K562 (cell line): ENCODE measurements around the gene ARHGAP10. TPM values are rescaled to one million over a fixed set of nuclear protein-coding genes. Genes with fewer than 3 reads are reported as not detected.

Source experiments
- ATAC-seq: fragments of 200-7000 bp; cut with Tn5 transposase; 3 replicates; pipeline ENCODE4 v1.9.1; 2020; ENCODE audit warnings: moderate library complexity
- BruUV-seq: library from RNA; stranded (reverse); fragments of 400-500 nt; replicated peaks from 2 replicates; lab custom pipeline; 2021; lab: Mats Ljungman, UMichigan
- CTCF ChIA-PET: fragments of 300-600 bp; formaldehyde crosslinking; extraction: SDS; loops from one replicate; lab custom pipeline; 2021; ENCODE audit warnings: low intra/inter-chr PET ratio; lab: Yijun Ruan, JAX
- POLR2A ChIA-PET: fragments of 300-600, 350-650 bp; sonication (Branson Sonifier 250); formaldehyde crosslinking; extraction: SDS; loops from one replicate; lab custom pipeline; 2021; ENCODE audit warnings: antibody characterized with exemption, inconsistent platforms; lab: Yijun Ruan, JAX
- DNase-seq, 4 experiments: peaks; one replicate each; pipeline versions ENCODE4 v3.0.0 to v3.0.0-alpha.2; 2011 to 2018; ENCODE audit warnings: low spot score in 3 of 4, mixed read lengths in 3 of 4; ENCODE audit errors: extremely low read depth in 1 of 4
- FAIRE-seq: peaks from 2 replicates; lab custom pipeline; 2011; peaks lifted over from hg19 to GRCh38; lab: Jason Lieb, UNC
- H2AFZ ChIP-seq: 2 replicates; pipeline ENCODE4 v1.6.0; 2011; ENCODE audit warnings: low read depth, low read length, control low read depth, inconsistent platforms
- H3K27ac ChIP-seq: fragments of 200-600 bp; 3 replicates; pipeline ENCODE4 v1.8.0; 2011; ENCODE audit warnings: low read depth, mild to moderate bottlenecking, control low read depth, inconsistent platforms, low read length, moderate library complexity, mixed read lengths; ENCODE audit errors: extremely low read depth
- H3K27me3 ChIP-seq, 2 experiments: fragments of 300-600 bp in 1 of 2; 2 replicates in 1 of 2; 3 replicates in 1 of 2; pipeline versions ENCODE4 v1.6.0 to v1.8.0; 2011; ENCODE audit warnings: inconsistent platforms in 2 of 2, low read length in 2 of 2, mild to moderate bottlenecking in 1 of 2, mixed read lengths in 1 of 2, moderate library complexity in 1 of 2; ENCODE audit not compliant: control insufficient read depth in 2 of 2, insufficient read depth in 2 of 2
- H3K36me3 ChIP-seq: fragments of 300-600 bp; 3 replicates; pipeline ENCODE4 v1.8.0; 2011; ENCODE audit warnings: mild to moderate bottlenecking, low read length, inconsistent platforms; ENCODE audit not compliant: control insufficient read depth, insufficient read depth
- H3K4me1 ChIP-seq, 2 experiments: fragments of 200-600 bp in 1 of 2; replicated peaks in 1 of 2; 2 replicates in 1 of 2; 3 replicates in 1 of 2; pipeline versions ENCODE4 v1.5.1 to v1.8.0; 2011; ENCODE audit warnings: inconsistent platforms in 2 of 2, low read length in 2 of 2, mild to moderate bottlenecking in 1 of 2, mixed read lengths in 1 of 2, moderate library complexity in 1 of 2; ENCODE audit not compliant: control insufficient read depth in 2 of 2, insufficient read depth in 2 of 2
- H3K4me2 ChIP-seq: 2 replicates; pipeline ENCODE4 v1.6.1; 2011; ENCODE audit warnings: low read length, control low read depth, inconsistent platforms, mixed read lengths; ENCODE audit not compliant: insufficient read depth
- H3K4me3 ChIP-seq: fragments of 200-600 bp; sonication (generic), shearing (Covaris generic); 2 replicates; pipeline ENCODE4 v1.5.1; 2016; ENCODE audit warnings: control low read depth, inconsistent platforms
- H3K79me2 ChIP-seq: fragments of 200-600 bp; 3 replicates; pipeline ENCODE4 v1.8.0; 2011; ENCODE audit warnings: low read length, inconsistent platforms; ENCODE audit not compliant: control insufficient read depth, insufficient read depth
- H3K9ac ChIP-seq, 2 experiments: 2 replicates each; pipeline versions ENCODE4 v1.6.0 to v1.6.1; 2011; ENCODE audit warnings: low read depth in 2 of 2, low read length in 2 of 2, control low read depth in 1 of 2, inconsistent platforms in 1 of 2, mild to moderate bottlenecking in 1 of 2, mixed read lengths in 1 of 2; ENCODE audit not compliant: insufficient read depth in 1 of 2
- H3K9me1 ChIP-seq: one replicate; pipeline ENCODE4 v1.6.0; 2011; ENCODE audit warnings: inconsistent platforms, mild to moderate bottlenecking, low read length, moderate library complexity; ENCODE audit not compliant: control insufficient read depth, insufficient read depth
- H3K9me3 ChIP-seq: replicated peaks from 2 replicates; pipeline ENCODE4 v1.5.1; 2011; ENCODE audit warnings: low read depth, low read length, inconsistent platforms; ENCODE audit not compliant: control insufficient read depth, insufficient read depth
- H4K20me1 ChIP-seq: replicated peaks from 2 replicates; pipeline ENCODE4 v1.6.1; 2011; ENCODE audit warnings: low read length, inconsistent platforms, mixed read lengths; ENCODE audit not compliant: control insufficient read depth, insufficient read depth
- BHLHE40 ChIP-seq: IDR thresholded peaks from 2 replicates; pipeline ENCODE4 v1.6.1; 2011; ENCODE audit warnings: low read length, improper control_type of control experiment
- CBX2 ChIP-seq: fragments of 200-600 bp; sonication (generic); IDR thresholded peaks from one replicate; pipeline ENCODE4 v1.6.1; 2012; ENCODE audit warnings: mild to moderate bottlenecking, low read length, inconsistent platforms; ENCODE audit not compliant: insufficient read depth, poor library complexity, severe bottlenecking
- CCNT2 ChIP-seq: IDR thresholded peaks from 2 replicates; pipeline ENCODE4 v1.6.1; 2011; ENCODE audit warnings: borderline replicate concordance, low read depth, mild to moderate bottlenecking, moderate library complexity, mixed read lengths, low read length; ENCODE audit not compliant: insufficient read length; ENCODE audit errors: extremely low read depth
- FOXA3 ChIP-seq, 2 experiments: fragments of 450-650 bp in 1 of 2; sonication (generic) in 1 of 2; formaldehyde crosslinking; IDR thresholded peaks in 1 of 2; conservative IDR thresholded peaks in 1 of 2; 2 replicates each; pipeline versions ENCODE4 v1.4.0 to v1.8.0; 2020 to 2022; ENCODE audit warnings: mild to moderate bottlenecking in 2 of 2, missing genetic modification reagents in 1 of 2
- HDAC2 ChIP-seq: fragments of 450-650 bp; IDR thresholded peaks from 2 replicates; pipeline ENCODE4 v1.6.1; 2016; ENCODE audit warnings: mild to moderate bottlenecking
- HMG20B ChIP-seq: fragments of 250-450 bp; sonication (Bioruptor Pico); IDR thresholded peaks from 2 replicates; pipeline ENCODE4 v1.5.0; 2021; ENCODE audit warnings: mild to moderate bottlenecking
- NCOA1 ChIP-seq: fragments of 450-650 bp; IDR thresholded peaks from 2 replicates; pipeline ENCODE4 v1.6.1; 2016; ENCODE audit warnings: low read depth
- NFE2L1 ChIP-seq: fragments of 450-650 bp; IDR thresholded peaks from 2 replicates; pipeline ENCODE4 v1.6.1; 2016; ENCODE audit warnings: missing genetic modification characterization, low read depth, mild to moderate bottlenecking, missing compliant biosample characterization, moderate library complexity, borderline replicate concordance
- POLR2AphosphoS5 ChIP-seq: IDR thresholded peaks from 2 replicates; pipeline ENCODE4 v1.6.1; 2011; ENCODE audit warnings: mild to moderate bottlenecking, low read depth, low read length, moderate library complexity; ENCODE audit not compliant: control insufficient read depth, insufficient read depth
- POLR2B ChIP-seq: fragments of 450-650 bp; IDR thresholded peaks from 2 replicates; pipeline ENCODE4 v1.6.1; 2018; ENCODE audit warnings: low read depth; ENCODE audit not compliant: partially characterized antibody
- POU5F1 ChIP-seq: fragments of 150-350 bp; IDR thresholded peaks from 2 replicates; pipeline ENCODE4 v1.6.1; 2014; ENCODE audit warnings: borderline replicate concordance, low read length, low read depth, mild to moderate bottlenecking; ENCODE audit not compliant: partially characterized antibody
- SNIP1 ChIP-seq: fragments of 450-650 bp; IDR thresholded peaks from 2 replicates; pipeline ENCODE4 v1.7.1; 2017; ENCODE audit warnings: low read depth, mild to moderate bottlenecking
- U2AF1 ChIP-seq: fragments of 200-400 bp; formaldehyde crosslinking; optimal IDR thresholded peaks from 2 replicates; pipeline ENCODE3; 2017; ENCODE audit warnings: mild to moderate bottlenecking, low read depth, low read length, moderate library complexity
- ZC3H11A ChIP-seq: IDR thresholded peaks from 2 replicates; pipeline ENCODE4 v1.6.1; 2012; ENCODE audit warnings: low read depth, low read length, improper control_type of control experiment
- ZNF140 ChIP-seq: fragments of 250-450 bp; sonication (Bioruptor Pico); IDR thresholded peaks from 2 replicates; pipeline ENCODE4 v1.8.0; 2021; ENCODE audit warnings: moderate library complexity, mild to moderate bottlenecking, inconsistent platforms
- ZNF23 ChIP-seq: fragments of 250-450 bp; sonication (Bioruptor Pico); IDR thresholded peaks from 2 replicates; pipeline ENCODE4 v1.4.0; 2020; ENCODE audit warnings: mild to moderate bottlenecking
- WGBS: fragments of 100-300 bp; shearing (Covaris generic); methylation state at CpG from one replicate; pipeline ENCODE4 v1.1.6; 2016; ENCODE audit warnings: low coverage, mixed read lengths; ENCODE audit not compliant: insufficient coverage; ENCODE audit errors: missing lambda C conversion rate; 5-methylcytosine and 5-hydroxymethylcytosine counted together
- in situ Hi-C: fragments of 300-500 bp; cut with MboI; formaldehyde crosslinking; loops from 4 replicates; pipeline ENCODE4 v1.15.0; 2018; ENCODE audit warnings: inconsistent platforms, mixed read lengths
- intact Hi-C: fragments of 100-400 bp; cut with micrococcal nuclease; formaldehyde crosslinking; loops from 2 replicates; pipeline ENCODE4 v1.14.2; 2022
- polyA plus RNA-seq, 8 experiments: library from polyadenylated mRNA; depleted of rRNA in 4 of 8; stranded (reverse) in 5 of 8; unstranded in 3 of 8; fragments of >200 nt; fragmentation: Nextera tagmentation in 2 of 8; fragmentation: Illumina TruSeq in 1 of 8; extraction: Ambion mirVana in 2 of 8; extraction: Trizol in 1 of 8; gene quantifications; 2 replicates each; pipeline versions ENCODE4 v1.2.1 to v1.2.3, GENCODE V29; 2011 to 2014; ENCODE audit warnings: inconsistent platforms in 1 of 8, missing spikeins in 1 of 8
- total RNA-seq, 7 experiments: library from RNA; depleted of rRNA in 6 of 7; stranded (reverse); fragments of >200 nt in 6 of 7; fragmentation: Illumina TruSeq in 2 of 7; extraction: Trizol in 2 of 7; gene quantifications; 2 replicates each; pipeline versions ENCODE4 v1.2.1 to v1.2.3, GENCODE V29; 2011 to 2021; ENCODE audit warnings: low replicate concordance in 1 of 7
- TF ChIP-seq, protein P1 (sequence below): fragments of 250-450 bp; sonication (Bioruptor Pico); IDR thresholded peaks from 2 replicates; pipeline ENCODE4 v1.8.0; 2022; ENCODE audit warnings: inconsistent platforms
- TF ChIP-seq, protein P2 (sequence below): fragments of 450-650 bp; IDR thresholded peaks from 2 replicates; pipeline ENCODE4 v1.6.1; 2014; ENCODE audit warnings: low read depth, mild to moderate bottlenecking, moderate library complexity, borderline replicate concordance
- TF ChIP-seq, protein P3 (sequence below): sonication (generic); IDR thresholded peaks from 2 replicates; pipeline ENCODE4 v1.6.1; 2016

The ARHGAP10 gene
- total and polyA plus RNA-seq, 9 of the 15 experiments (the other 6 are each of a cell fraction or from before 2014, with no cell fraction given) = 0.03 to 0.22 (median 0.06) TPM; not detected in 3

DNA sequence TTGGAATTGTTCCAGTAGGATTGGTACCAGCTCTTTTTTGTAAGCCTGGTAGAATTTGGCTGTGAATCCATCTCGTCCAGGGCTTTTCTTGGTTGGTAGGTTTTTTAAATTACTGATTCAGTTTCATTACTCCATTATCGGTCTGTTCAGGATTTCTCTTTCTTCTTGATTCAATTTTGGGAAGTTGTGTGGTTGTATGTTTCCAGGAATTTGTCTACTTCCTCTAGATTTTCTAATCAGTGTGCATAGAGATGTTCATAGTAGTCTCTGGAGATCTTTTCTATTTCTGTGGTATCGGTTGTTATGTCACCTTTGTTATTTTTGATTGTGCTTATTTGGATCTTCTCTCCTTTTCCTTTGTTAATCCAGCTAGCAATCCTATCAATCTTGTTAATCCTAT, 248.7 kb downstream of the ARHGAP10 start (continued):
- TF ChIP-seq FOXA3 (CRISPR knock-in tag; conservative IDR thresholded peaks at IDR 0.05 in 1 of 2, IDR thresholded peaks at IDR 0.05 in 1 of 2) = no peak
- no peak for TF ChIP-seq NCOA1
- no peak for TF ChIP-seq CBX2
- no peak for TF ChIP-seq HMG20B (CRISPR knock-in tag)
- TF ChIP-seq U2AF1 = no peak
- no peak for TF ChIP-seq ZC3H11A
- no peak for TF ChIP-seq HDAC2
- no peak for TF ChIP-seq CCNT2
- no peak for TF ChIP-seq POLR2AphosphoS5
- TF ChIP-seq POLR2B = no peak

DNA sequence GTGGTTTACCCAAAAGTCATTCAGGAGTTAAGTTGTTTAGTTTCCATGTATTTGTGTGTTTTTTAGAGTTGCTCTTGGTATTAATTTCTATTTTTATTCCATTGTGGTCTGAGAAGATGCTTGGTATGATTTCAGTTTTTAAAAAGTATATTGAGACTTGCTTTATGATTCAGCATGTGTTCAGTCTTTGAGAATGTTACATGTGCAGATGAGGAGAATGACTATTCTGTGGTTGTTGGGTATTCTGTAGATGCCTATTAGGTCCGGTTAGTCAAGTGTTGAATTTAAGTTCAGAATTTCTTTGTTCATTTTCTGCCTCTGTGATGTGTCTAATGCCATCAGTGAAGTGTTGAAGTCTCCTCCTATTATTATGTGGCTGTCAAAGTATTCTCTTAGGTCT, 249.4 kb downstream of the ARHGAP10 start:
- POLR2A ChIA-PET = no interaction called here
- CTCF ChIA-PET = no interaction called here
- Histone ChIP-seq H4K20me1 (no peaks in the 10 kb centered on the region), H2AFZ (no peak overlapping the region), H3K79me2 (no peaks in the 10 kb centered on the region), H3K9me3 (no peaks in the 10 kb centered on the region), H3K36me3 (no peaks in the 10 kb centered on the region), H3K4me3 (no peak overlapping the region), H3K27me3 (no peaks in the 10 kb centered on the region), H3K4me1 (no peaks in the 10 kb centered on the region), H3K27ac (no peak overlapping the region), H3K9ac (no peak overlapping the region), H3K9me1 (no peaks in the 10 kb centered on the region), H3K4me2 (no peak overlapping the region)
- DNase-seq (no peak), ATAC-seq (no peak), FAIRE-seq (no peak)
- intact Hi-C loops (loop anchor here (5.0 kb wide), 2 partner anchors 1281 to 1916 kb away; no protein-coding TSS in a partner anchor), in situ Hi-C loops (no loop called here)
- no TSS peak for BruUV-seq
- WGBS = 0% methylated on average over 1 of the region's 1 CpG
- TF ChIP-seq ZNF23 (CRISPR knock-in tag) = no peak
- no peak for TF ChIP-seq ZNF140
- TF ChIP-seq, protein P1, sequence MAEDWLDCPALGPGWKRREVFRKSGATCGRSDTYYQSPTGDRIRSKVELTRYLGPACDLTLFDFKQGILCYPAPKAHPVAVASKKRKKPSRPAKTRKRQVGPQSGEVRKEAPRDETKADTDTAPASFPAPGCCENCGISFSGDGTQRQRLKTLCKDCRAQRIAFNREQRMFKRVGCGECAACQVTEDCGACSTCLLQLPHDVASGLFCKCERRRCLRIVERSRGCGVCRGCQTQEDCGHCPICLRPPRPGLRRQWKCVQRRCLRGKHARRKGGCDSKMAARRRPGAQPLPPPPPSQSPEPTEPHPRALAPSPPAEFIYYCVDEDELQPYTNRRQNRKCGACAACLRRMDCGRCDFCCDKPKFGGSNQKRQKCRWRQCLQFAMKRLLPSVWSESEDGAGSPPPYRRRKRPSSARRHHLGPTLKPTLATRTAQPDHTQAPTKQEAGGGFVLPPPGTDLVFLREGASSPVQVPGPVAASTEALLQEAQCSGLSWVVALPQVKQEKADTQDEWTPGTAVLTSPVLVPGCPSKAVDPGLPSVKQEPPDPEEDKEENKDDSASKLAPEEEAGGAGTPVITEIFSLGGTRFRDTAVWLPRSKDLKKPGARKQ (CRISPR knock-in tag) = no peak
- TF ChIP-seq BHLHE40 = no peak
- no peak for TF ChIP-seq POU5F1
- TF ChIP-seq, protein P2, sequence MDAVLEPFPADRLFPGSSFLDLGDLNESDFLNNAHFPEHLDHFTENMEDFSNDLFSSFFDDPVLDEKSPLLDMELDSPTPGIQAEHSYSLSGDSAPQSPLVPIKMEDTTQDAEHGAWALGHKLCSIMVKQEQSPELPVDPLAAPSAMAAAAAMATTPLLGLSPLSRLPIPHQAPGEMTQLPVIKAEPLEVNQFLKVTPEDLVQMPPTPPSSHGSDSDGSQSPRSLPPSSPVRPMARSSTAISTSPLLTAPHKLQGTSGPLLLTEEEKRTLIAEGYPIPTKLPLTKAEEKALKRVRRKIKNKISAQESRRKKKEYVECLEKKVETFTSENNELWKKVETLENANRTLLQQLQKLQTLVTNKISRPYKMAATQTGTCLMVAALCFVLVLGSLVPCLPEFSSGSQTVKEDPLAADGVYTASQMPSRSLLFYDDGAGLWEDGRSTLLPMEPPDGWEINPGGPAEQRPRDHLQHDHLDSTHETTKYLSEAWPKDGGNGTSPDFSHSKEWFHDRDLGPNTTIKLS = no peak
- TF ChIP-seq SNIP1 = no peak
- no peak for TF ChIP-seq NFE2L1 (tag)
- TF ChIP-seq, protein P3, sequence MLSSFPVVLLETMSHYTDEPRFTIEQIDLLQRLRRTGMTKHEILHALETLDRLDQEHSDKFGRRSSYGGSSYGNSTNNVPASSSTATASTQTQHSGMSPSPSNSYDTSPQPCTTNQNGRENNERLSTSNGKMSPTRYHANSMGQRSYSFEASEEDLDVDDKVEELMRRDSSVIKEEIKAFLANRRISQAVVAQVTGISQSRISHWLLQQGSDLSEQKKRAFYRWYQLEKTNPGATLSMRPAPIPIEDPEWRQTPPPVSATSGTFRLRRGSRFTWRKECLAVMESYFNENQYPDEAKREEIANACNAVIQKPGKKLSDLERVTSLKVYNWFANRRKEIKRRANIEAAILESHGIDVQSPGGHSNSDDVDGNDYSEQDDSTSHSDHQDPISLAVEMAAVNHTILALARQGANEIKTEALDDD = no peak
